GM18508 (cell line): ENCODE measurements around the gene EIF4G3.

ENCODE experiments used
- ATAC-seq: cut with Tn5 transposase; IDR thresholded peaks from one replicate; pipeline ENCODE4 v1.9.1; 2021; ENCODE audit warnings: moderate number of reproducible peaks; ENCODE audit not compliant: insufficient read depth, unreplicated experiment

Gene EIF4G3

DNA sequence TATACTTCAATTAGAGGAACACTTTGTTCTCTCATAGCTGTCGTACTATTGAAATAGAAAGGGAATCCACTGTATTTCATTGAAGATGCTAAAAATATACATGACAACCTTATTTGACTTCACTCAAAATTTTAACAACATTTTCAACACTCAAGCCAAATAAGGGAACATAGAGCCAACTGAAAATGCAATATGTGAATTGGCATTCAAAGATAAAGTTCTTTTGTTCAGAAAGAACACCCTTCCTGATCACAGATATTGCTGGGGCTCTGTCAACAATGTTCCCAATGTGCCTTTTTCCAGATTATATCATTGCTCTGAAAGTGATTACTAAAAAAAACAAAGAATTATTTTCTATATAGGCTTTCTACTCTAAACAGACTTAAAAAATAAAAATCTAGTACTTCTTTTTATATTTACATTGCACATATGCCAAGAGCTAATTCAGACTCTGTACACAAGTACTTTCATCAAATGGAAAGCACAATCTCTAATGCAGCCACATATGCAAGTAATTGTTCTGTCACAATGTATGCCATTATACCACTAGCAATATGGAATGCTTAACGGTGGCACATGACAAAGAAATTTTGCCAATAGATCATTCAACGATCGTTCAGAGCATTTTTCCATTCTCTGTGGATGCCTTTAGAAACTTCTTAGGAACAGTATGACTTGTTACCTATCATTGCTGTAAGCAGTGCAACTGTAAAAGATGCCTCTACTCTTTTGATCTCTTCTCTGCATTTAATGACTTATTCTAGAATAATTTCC lies 171.0 kb downstream of the EIF4G3 start:
- no peak for ATAC-seq

DNA sequence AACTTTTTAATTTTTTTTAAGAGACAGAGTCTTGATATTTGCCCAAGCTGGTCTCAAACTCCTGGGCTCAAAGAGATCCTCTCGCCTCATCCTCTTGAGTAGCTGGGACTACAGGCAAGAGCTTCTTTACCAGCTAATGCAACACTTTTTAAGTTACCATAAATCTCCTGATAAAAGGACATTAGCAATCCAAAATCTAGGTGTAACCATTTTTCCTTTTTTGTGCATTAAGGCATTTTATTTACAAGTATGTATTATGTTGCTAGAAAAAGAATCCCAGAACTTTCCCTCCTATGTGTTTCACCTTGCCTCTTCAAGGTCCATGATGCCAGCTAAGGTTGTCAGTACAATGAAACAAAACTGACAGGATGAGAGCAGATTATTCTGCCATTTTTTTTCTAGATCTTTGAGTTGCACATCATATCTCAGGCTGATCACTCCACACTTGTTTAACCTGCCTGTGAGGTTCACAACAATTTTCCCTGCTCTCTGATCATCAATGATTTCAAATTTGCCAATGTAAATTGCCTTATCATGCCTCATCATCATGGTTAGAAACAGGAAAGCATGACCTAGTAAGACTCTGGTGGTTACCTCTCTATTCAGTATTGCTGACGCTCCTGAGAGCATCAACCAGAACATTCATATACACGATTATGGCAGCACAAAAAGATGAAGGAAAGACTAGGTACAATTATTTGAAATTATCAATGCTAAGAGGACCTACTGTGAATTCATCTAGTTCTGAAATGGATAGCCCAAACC lies 173.2 kb downstream of the EIF4G3 start:
- no peak for ATAC-seq

DNA sequence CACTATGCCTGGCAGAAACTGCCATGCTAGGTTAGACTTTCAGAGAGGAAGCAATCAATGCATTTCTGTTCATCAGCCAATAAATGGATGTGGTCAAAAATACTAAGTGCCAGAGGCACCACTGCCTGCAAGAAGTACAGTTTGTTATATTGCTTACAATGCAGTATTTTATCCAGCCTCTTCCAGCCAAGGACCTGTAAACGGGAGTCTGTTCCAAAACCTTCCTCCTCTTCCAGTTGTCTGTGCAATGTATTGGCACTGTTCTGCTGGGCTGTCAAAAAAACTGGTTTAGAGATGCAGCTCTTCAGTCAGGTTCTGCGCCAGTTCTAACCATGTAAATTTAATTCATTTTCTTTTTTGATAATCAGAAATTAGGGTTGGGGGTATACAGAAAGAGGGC lies 175.7 kb downstream of the EIF4G3 start:
- ATAC-seq = no peak

DNA sequence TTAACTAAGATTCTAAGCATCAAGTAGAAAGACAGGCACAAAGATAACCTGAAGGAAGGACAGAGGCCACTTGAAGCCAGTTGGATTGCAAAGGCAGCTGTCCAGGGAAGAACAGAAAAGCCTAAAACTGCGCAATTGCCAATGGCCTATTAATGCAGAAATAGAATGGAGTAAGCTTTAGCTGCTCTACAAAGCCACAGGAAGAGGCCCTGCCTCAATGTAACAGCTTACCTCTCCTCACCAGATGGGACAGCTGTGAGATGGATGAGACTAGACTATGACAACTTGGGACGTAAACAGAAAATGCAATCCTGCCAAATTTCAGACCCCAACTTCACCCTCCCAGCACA lies 176.5 kb downstream of the EIF4G3 start:
- no peak for ATAC-seq

DNA sequence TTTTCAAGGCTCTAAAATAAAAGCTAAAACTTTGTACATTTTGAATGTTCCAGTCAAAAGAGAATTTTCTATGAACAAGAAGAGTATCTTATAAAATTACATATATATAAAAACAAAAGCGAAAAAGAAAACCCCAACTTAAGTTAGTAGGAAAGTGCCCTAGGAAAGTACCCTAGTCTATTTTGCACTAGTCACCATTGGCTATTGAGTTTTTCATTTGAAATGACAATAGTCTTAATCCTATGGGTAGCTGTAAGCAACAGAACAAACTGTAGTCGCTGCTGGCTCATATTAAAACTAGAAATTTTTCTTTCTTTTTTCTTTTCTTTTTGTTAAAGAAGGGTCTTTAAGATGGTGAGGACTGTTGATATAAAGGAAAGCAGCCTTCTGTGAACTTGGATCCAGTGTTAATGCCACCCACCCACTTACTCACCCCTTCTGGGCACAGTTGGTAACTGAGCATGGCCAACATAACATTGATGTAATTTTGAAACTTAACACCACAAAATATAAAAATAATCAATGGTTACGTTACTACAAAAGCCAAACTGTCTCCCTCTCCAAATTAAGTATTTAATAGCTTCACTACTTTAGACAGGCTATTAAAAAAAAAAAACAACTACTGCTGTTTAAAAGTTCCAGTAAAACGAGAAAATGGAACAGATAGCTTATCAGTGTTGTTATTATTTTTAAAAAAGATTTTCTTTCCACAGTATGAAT lies 177.0 kb downstream of the EIF4G3 start:
- no peak for ATAC-seq

DNA sequence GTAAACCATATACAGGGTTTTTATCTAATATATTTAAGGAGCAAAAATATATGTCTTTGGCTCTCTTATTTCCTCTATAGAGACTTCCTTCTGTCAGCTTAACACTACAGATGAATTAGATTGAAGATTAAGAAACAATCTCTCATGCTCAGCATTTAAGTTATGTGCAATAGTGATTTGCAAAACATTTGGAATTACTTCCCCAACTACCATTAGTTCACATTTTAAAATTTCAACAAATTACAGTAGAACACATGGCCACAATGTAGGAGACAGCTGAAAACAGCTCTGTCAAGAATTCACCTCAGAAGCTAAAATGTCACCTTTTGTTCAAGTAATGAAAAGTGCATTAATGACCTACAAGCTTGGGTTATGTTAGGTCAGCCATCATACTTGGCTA lies 177.9 kb downstream of the EIF4G3 start:
- no peak for ATAC-seq

DNA sequence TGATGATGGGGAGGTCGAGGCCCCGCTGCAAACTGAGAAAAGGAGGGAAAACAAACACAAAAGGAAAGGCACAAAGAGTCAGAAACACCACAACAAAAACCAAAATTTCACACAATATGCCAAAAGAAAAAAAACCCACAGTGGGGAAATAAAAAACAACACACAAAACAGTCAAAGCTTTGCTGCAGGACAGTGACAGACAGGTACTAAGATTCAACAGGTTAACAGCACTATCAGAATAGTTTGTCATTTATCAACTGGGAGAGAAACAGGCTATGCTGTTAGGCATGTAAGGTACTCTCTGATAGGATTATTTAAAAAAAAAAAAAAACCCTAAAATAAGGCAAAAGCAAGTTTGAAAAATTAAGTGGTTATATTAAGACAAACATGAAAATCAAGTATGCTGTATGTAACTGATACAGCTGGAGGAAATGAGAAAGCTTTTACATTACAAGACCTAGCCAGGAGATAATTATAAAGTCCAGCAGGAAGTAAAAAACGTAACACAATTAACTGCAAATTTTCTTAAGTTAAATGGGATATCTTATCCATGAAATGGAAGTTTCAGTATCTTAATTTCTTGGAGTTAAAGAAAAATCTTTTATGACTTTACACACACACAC lies 179.0 kb downstream of the EIF4G3 start:
- no peak for ATAC-seq

DNA sequence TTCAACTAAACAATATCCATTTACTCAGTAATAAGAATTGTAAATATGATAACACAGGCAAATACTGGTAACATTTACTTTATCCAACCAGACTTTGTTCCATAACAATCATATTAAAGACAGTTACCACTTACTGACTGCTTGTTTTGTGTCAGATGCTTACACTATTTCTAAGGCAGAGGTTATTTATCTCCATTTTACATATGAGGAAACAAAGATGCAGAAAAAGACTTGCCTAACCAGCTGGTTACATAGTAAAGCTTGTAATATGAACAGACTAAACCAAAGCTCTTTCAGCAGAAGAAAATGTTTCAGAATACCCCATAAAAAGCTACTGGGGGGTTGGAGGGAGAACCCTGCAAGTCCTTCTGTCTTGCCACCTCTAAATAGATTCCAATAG lies 180.1 kb downstream of the EIF4G3 start:
- ATAC-seq = no peak

DNA sequence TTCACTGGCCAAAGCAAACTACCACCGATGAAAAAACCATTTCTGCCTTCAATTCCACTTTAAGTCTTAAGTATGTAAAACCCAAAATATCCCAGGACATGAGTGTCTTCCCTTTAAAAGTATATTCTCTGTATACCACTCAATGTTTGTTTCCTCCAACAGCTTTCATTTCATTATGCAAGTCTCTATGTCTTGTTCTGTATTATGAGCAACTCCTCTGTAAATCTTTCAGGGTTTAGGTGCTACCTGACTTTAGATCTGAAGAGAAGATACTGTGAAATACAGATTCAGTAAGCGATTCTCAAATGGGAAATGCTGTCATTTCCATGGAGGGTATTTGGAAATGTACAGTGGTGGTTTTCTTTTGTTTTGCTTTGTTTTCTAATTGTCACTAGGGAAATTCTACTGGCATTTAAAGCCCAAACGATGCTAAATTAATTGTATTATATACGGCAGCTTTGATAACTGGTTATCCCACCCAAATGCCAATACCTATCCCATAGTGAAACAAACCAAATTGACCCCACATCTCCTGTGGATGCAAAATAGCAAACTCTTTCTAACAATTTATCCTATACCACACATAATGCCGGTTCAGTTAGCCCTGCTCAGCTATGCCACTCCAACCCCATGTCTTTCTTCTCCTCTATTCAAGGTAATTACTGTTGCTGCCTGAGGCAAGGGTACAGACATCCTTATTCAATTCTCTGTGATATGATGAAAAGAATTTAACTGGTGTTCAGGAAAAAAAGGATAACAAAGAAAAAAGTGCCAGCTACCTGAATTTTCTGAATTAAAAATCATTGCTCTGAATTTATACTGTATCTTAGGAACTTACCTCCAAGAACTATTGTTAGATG lies 182.8 kb downstream of the EIF4G3 start:
- no peak for ATAC-seq

DNA sequence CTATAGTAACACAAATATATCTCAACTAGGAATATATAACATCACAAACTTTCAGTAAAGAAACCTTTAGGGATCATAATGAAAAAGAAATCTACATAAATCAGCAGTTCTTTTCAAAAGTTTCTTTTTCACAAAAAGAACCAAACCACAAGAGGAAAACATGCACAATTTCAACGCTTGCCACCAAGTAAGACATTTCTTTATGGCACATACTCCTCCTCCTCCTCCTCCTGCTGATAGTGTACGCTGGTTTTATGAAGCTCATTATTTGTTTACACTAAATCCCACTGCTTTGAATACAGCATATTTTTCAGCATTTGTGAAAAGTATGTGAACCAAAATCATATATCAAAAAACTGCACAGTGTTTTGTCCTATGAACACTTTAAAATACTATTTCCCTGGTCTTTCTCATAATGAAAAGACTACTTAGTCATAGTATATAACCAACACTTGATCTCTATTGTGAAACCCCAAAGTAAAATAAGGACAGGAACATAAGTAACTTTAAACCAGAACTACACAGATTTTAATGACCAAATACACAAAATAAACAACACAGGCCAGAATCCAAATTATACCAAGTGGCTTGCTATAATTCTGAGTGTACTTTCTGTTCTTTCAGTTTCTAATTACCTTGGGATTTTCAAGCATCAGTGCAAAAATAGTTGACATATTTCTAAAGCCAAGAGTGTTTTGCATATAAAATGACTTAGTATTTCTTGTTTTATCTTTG lies 184.2 kb downstream of the EIF4G3 start:
- no peak for ATAC-seq

DNA sequence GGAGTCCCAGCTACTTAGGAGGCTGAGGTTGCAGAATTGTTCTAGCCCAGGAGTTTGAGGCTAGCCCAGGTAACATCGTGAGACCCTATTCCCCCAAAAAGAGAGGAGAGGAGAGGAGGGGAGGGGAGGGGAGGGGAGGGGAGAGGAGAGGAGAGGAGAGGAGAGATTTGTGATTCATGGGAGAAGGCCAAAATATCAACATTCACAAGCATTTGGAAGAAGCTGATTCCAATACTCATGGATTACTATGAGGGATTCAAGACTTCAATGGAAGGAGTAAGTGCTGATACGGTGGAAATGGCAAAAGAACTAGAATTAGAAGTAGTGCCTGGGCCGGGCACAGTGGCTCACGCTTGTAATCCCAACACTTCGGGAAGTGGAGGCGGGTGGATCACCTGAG lies 187.8 kb downstream of the EIF4G3 start:
- ATAC-seq = no peak

DNA sequence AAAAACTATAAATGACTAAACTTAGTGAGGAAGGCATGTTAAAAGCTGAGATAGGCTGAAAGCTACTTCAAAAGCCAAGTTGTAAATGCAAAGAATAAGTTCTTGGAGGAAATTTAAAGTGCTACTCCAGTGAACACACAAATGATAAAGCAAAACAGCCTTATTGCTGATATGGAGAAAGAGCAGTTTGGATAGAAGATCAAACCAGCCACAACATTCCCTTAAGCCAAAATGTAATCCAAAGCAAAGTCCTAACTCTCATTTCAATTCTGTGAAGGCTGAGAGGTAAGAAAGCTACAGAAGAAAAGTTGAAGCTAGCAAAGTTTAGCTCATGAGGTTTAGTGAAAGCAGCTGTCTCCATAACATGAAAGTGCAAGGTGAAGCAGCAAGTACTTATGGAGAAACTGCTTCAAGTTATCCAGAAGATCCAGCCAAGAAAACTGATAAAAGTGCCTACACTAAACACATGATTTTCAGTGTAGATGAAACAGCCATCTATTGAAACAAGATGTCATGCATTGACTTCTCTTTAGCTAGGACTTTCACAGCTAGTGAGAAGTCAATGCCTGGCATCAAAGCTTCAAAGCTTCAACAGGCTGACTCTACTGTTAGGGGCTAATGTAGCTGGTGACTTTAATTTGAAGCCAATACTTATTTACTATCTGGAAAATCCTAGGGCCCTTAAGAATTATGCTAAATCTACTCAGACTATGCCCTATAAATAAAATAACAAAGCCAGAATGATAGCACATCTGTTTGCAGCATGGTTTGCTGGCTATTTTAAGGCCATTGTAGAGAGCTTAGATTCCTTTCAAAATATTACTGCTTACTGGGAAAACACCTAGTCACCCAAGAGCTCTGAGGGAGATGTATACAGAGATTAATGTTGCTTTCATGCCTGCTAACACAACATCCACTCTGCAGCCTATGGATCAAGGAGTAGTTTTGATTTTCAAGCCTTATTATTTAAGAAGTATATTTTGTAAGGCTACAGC lies 188.6 kb downstream of the EIF4G3 start:
- ATAC-seq = no peak

DNA sequence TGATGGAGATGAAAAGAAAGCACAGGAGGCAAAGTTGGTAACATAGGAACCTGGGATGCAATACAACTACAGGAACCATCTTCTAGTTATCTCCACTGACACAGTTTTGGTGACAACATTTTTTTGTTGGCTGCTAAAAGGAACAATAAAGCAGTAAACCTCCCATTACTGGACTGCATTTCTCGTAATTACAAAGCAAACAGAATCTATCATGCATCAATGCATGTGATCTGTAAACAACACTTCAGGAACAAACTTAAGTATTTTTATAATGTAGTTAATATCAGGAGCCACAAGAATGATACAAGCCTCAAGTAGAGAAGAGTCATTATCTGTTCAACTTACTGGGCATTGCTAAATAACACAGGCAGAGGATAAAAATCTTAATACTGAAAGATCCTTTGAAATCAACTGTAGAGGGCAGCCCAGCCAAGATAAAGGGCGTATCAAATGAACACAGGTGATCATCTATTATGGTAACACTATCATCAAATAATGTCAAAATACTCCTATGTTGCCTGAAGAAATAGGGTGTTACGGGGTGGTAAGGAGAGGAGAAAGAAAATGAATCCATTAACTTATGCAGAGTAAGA lies 193.3 kb downstream of the EIF4G3 start:
- ATAC-seq = no peak

DNA sequence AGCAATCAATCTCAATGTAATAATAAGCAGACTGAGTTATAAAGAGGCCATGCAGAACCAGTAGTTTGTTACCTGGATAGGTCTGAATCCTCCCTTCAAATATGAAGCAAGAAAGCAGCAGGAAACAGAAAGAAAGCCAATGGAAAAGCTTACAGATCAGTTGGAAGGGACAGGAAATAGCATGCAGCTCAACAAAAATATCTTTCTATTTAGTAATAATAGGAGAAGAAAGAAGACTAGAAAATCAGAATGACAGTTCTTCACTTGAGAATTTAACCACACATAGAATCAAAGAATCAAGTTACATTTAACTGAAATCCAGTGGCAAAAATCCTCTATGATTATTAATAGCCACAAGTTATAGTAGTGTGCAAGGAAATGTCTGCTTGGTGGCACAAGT lies 194.4 kb downstream of the EIF4G3 start:
- no peak for ATAC-seq

DNA sequence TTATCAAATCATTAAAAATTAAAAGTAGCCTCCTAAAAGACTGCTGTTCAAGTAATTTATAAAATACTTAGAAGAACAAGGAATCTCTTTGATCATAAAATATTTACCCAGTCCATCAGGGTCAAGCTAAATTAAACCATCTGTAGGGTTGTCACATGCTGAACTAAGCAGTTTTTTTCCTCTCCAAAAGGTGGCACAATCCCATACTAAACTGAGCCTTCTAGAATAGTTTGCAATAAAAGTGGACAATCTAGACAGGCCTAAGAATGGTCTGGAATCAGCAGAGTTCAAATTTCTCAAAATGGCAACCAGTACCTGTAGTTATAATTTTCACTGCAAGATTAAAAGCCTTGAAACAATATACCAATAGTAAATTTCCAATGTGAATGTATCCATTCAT lies 194.8 kb downstream of the EIF4G3 start:
- no peak for ATAC-seq

DNA sequence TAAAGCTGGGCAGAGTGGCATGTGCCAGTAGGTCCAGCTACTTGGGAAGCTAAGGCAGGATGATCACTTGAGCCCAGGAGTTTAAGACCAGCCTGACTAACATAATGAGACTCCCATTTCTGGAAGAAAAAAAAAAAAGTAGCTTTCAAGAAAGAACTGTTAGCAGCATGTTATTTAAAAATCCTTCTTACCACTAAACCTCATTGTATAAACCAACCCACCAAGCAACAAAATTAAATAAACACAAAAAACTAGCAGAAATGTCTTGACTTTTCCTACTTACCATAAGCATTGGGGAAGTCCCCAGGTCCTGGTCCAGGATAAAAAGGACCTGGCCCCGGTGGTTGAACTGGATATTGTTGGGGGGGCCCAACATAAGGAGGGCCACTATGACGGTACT lies 196.6 kb downstream of the EIF4G3 start:
- ATAC-seq = no peak

DNA sequence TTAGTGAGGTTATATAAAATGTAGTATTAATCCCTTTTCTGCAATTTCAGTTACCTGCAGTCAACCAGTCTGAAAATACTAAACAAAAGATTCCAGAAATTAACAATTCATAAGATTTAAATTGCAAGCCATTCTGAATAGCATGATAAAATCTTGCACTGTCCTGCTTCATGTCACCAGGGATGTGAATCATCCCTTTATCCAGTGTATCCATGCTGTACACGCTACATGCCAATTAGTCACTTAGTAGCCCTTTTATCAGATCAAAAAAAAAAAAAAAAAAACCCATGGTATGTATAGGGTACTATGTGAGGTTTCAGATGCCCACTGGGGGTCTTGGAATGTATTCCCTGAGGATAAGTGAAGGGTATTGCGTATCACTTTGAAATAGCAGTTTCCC lies 198.3 kb downstream of the EIF4G3 start:
- no peak for ATAC-seq

DNA sequence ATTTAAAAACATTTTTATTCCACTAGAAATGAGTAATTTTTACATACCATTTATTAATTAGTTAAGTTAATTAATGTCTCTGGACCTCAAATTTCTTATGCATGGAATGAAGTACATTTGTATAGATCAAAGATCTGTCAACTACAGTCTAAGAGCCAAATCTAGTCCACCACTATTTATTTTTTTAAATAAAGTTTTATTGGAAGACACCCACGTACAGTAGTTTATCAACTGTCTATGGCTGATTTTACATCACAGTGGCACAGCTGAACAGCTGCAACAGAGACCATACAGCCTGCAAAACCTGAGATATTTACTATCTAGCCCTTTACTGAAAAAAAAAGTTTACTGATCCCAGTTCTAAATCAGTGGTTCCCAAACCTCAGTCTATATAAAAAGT lies 201.0 kb downstream of the EIF4G3 start:
- ATAC-seq = no peak
